Measurements from ENCODE around the gene GPR162. TPM values are rescaled to one million over a fixed set of nuclear protein-coding genes. Genes with fewer than 3 reads are reported as not detected.
A peak's percentile ranks its signal among the peaks of the same experiment; 100 is the strongest.
"Not testable (repeated sequence)": the region's sequence is repeated elsewhere in the genome, so short reads cannot be mapped to it uniquely, and the experiment has no call there.

The GPR162 gene
- total RNA-seq, 2 donors from 2014 or later = 1.3 to 4.3 TPM

DNA sequence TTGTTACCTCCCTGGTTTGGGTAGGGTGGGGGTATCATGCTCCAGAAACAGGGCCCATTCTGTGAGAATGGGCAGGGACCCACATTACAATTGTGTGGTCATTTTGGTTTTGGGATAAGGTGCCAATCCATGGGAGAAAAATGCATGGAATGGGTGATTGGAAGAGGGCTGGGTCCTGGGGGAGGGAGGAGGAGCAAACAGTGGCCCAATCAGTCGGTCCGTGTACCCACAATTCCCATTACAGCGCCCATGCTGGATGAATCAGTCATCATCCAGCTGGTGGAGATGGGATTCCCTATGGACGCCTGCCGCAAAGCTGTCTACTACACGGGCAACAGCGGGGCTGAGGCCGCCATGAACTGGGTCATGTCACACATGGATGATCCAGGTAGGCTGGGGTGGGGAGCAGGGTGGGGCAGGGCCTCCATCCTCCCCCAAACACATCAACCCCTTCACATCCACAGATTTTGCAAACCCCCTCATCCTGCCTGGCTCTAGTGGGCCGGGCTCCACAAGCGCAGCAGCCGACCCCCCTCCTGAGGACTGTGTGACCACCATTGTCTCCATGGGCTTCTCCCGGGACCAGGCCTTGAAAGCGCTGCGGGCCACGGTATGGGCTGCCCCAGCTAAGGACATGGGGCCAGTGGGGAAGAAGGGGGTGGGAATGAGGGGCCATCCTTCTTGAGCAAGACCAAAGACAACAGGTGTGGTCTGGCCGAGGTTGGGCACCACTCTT is 42.1 kb downstream of the GPR162 start:
- DNase-seq = no peak
- intact Hi-C loops (cut with DNase I, micrococcal nuclease) = no loop called here
- ATAC-seq = no peak

DNA sequence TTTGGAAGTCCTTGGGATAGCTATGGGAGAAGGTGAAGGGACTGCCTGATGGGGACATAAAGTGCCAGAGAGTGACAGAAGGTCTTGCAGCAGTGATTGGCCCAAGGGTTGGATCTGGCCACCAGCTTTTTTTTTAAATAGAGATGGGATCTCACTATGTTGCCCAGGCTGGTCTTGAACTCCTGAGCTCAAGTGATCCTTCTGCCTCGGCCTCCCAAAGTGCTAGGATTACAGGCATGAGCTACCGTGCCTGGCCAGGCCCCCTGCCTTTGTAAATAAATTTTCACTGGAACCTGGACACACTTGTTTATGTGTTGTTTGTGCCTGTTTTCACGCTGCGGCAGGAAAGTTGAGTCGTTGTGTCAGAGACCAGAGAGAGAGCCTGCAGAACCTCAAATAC is 43.7 kb downstream of the GPR162 start:
- ATAC-seq; DNase-seq; intact Hi-C loops (cut with DNase I, micrococcal nuclease): not testable (repeated sequence)

DNA sequence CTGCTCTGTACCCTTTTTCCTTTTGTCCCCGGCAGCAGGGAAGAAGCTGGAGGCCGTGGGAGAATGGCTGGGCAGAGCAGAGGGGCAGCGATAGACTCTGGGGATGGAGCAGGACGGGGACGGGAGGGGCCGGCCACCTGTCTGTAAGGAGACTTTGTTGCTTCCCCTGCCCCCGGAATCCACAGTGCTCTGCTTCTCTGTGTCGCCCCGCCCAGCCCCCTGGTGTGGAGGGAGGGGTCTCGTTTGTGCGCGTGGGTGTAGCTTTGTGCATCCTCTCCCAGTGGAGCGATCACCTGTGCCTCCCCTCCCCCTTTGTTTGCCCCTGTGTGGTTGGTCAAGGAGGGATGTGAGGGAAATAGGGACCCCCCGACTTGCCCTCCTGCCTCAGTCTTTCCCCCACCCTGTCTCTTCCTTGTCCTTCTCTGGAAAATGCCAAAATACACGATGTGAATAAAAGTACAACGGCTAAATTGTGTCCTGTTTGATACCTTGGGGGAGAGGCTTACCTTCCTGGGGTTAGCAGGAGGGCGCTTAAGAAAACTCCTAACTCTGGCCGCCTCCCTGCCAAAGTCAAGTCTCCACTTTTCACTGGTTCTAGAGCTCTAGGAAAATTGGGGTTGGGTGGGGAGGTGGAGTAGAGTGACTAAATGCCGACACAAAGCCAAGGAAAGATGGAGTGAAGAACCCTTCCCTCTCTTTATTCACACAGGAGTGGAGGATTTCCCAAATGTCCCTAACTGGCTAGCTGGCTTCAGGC is 44.7 kb downstream of the GPR162 start:
- ATAC-seq (no peak), DNase-seq (peak in 1 of 2 donors; percentile 29)
- intact Hi-C loops (cut with DNase I, micrococcal nuclease) = no loop called here

DNA sequence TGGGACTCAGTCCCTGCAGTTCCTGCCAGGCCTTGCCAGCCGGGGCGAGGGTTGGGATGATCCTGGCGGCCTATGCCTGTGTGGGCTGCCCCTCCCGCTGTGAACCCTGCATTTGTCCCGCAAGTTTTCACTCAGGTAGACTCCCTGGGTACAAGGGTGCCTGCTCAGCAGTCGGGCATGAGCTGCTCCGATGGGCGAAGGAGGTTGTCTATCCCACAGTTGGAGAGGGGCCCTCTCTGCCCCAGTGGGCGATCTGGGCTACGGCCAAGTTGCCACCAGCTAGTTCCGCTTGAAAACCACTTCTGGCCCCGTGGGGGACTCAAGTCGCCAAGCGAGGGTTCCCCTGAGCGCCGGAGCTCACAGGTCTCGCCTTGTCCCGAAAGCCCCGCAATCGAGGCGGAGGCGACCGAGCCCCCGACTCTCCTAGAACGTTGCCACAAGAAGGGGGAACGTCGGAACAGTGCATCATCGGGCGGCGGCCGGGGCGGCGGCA is 45.3 kb downstream of the GPR162 start:
- intact Hi-C loops (cut with DNase I, micrococcal nuclease) = no loop called here
- peak; percentile 10 for ATAC-seq
- no peak for DNase-seq

DNA sequence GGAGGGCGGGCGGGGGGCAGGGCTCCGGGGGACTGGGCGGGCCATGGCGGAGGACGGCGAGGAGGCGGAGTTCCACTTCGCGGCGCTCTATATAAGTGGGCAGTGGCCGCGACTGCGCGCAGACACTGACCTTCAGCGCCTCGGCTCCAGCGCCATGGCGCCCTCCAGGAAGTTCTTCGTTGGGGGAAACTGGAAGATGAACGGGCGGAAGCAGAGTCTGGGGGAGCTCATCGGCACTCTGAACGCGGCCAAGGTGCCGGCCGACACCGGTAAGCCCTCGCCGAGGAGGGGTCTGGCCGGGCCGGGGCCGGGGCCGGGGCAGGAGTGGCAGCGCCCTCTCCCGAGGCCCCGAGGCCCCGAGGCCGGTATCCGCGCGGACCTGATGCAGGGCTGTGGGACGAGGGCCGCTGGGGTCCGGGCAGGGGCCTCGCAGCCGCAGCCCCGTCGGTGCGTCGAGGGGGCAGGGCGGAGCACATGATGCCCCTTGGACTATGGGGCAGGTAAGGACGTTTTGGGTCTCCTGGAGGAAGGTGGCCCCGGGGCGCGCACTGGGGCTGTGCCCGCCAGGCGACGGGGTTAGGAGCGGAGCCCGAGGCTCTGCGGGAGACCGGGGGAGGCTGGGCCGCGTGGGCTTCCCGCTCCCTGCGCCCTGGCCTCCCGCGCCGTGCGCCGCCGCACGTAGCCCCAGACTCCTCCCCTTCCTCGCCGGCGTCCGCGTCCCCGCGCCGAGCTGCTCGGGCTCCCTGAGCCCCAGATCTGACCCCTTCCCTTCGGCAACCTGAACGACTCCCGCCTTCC is 46.0 kb downstream of the GPR162 start, which contains the start of gene TPI1:
TPI1 (plus strand) TSS at position 119 of the 798 bp plus-strand sequence; CDS start at position 155, 36 bp downstream.
- DNase-seq = peak; percentile 87 to 88
- ATAC-seq = peak; percentile 68
- intact Hi-C loops (cut with DNase I, micrococcal nuclease) = no loop called here

DNA sequence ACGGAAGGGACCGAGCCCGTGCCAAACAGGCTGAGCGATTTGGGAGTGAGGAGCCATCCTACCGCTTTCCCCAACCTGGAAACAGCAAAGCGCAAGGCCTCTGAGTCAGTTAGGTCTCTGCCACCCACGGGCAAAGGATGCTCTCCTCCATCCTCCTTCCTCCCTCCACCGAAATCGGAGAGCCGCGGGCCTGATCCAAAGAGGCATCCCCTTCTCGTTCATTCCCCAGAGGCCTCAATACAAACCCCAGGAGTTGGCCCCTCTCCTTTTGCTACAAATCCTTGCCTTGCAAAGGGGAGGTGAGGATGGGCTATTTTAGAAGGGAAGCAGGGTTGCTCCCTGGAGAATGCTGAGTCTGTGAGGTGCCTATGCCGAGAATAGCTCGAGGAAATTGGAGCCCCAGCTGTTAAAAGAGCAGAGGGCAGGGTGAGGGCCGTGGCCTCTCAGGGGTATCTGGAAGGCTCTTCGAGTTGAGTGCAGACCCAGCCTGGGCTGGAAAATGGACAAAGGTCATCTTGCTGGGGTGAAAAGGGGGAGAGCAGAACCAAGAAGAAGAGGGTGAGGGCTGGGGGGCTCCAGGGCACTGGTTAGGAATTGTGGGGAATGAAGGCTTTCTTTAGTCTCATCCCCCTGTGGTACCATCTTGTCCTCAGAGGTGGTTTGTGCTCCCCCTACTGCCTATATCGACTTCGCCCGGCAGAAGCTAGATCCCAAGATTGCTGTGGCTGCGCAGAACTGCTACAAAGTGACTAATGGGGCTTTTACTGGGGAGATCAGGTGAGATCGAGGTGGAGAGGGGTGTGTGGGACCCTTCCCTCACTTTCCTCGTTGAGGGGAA is 46.8 kb downstream of the GPR162 start:
- ATAC-seq (no peak), DNase-seq (no peak)
- intact Hi-C loops (cut with DNase I, micrococcal nuclease) = no loop called here

DNA sequence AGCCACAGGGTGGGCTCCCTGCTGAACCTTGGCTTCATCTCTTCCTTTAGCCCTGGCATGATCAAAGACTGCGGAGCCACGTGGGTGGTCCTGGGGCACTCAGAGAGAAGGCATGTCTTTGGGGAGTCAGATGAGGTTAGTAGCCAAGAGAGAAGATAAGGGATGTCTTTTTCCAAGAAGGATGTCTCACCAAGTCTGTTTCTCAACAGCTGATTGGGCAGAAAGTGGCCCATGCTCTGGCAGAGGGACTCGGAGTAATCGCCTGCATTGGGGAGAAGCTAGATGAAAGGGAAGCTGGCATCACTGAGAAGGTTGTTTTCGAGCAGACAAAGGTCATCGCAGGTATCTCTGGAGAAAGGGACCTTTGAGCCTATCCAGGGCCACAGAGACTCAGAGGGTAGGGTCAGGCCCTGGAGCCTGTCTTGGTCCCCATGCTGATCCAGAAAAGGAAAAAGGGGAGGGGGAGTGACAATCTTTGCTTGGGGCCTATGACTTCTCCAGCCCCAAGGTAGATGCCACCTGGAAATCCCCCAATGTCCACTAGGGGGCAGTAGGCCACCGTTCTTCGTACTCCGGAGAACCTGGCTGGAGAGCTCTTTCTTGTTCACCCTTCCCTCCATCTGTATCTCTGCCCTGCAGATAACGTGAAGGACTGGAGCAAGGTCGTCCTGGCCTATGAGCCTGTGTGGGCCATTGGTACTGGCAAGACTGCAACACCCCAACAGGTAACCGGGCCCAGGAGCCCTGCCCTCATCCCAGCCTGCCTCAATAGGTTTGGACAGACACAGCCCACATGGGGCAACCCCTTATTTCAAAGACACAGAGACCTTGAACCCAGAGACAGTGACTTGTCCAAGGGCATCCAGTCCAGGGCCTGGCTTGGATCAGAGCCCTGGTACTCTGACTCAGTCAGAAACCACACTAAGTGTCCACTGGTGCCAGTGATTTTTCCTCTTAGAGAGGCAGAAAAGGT is 47.7 kb downstream of the GPR162 start:
- intact Hi-C loops (cut with DNase I, micrococcal nuclease) = loop anchor here in 1 of 2 donors (5.0 kb wide), 1 partner anchor 98 kb away; no protein-coding TSS in a partner anchor
- DNase-seq (peak; percentile 71 to 87), ATAC-seq (peak; percentile 10)

DNA sequence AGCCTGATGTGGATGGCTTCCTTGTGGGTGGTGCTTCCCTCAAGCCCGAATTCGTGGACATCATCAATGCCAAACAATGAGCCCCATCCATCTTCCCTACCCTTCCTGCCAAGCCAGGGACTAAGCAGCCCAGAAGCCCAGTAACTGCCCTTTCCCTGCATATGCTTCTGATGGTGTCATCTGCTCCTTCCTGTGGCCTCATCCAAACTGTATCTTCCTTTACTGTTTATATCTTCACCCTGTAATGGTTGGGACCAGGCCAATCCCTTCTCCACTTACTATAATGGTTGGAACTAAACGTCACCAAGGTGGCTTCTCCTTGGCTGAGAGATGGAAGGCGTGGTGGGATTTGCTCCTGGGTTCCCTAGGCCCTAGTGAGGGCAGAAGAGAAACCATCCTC is 48.7 kb downstream of the GPR162 start:
- not testable (repeated sequence) for DNase-seq, ATAC-seq
- intact Hi-C loops (cut with DNase I, micrococcal nuclease) = loop anchor here in 1 of 2 donors (5.0 kb wide), 1 partner anchor 97 kb away; no protein-coding TSS in a partner anchor

DNA sequence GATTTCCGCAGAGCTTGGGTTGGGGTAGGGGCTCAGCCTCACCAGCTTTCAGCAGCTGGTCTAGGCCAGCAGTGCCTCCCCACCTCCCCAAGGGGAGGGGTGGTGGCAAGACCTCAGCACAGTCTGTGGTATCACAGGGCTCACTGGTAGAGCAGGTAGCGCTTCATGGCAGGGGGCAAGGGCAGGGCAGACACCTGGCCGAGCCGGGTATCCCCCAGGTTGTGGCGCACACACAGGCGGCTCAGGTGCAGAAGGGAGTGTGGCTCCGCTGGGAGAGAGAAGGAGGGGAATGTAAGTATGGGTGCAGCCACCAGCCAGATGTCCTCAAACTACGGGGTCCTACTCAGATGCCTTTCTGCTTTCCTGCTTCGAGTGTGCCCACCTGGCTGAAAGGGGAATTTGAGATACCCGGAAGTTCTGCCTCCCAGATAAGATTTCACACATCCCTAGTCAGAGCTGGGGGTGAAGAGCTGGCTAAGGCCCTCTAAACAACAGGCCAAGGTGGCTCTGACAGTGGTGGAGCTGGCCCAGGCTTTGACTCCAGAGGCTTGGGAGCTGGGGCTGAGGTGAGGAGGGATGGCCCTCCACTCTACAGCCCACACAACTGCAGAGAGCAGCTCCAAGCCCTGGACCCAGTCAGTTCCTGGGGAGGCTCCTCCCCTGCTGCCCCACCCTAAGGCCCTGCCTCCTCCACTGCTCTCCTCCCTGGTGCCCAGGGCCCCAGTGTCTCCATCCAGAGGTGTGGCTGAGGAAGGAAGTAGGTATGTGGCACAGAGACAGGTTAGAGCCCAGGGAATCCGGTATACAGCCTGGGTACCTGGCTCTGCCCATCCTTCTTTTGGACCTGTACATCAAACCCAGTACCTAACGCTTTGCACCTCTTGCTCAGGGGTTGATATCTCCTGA is 49.7 kb downstream of the GPR162 start:
- peak; percentile 56 for ATAC-seq
- intact Hi-C loops (cut with DNase I, micrococcal nuclease) = loop anchor here in 1 of 2 donors (5.0 kb wide), 1 partner anchor 96 kb away; no protein-coding TSS in a partner anchor

DNA sequence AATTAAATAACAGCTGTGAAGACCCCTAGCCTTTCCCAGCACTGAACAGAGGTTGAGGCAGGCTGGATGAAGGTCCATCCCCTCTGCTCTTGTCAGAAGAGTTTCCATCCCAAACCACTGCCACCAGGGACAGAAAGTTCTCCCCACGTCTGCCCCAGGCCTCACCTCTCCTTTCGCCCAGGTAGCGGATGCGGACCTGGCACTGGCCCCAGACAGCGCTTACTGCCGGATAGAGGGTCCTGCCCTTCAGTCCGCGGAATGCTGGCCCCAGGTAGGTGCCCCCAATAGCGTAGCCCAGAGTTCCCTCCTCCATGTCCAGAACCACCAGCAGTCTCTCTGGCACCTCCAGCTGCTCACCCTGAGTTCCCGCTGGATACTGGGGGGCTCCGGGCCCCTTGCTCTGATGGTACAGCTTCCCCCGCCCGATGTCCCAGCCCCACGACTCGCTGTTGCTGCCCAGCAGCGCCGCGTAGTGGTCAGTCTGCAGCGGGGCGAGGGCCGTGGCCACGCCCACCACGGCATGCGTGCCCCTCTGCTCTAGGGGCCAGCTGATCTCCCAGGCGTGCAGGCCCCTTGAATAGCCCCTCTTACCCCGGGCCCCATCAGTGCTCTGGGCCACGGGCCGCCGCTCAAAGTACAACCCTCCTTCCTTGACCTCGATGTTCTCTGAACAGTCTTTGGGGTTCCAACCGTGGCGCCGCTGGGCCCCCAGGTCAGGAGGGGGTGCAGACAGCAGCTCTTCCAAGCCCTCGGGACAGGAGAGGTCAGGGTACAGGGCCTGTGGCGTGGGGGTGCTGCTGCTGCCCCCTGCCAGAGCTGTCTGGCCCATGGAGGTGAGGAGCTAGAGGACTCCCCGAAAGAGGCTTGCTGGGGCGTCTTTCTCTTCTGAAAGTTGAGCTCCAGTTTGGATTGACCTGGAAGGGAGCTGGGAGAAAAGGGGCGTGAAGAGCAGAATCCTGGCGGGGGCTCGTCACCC is 50.7 kb downstream of the GPR162 start:
- DNase-seq = peak; percentile 78 to 91
- ATAC-seq = peak; percentile 64
- intact Hi-C loops (cut with DNase I, micrococcal nuclease) = loop anchor here in 1 of 2 donors (5.0 kb wide), 1 partner anchor 95 kb away; no protein-coding TSS in a partner anchor

More for the DNA sequence above, 49.7 kb downstream of the GPR162 start:
- peak; percentile 76 to 90 for DNase-seq

DNA sequence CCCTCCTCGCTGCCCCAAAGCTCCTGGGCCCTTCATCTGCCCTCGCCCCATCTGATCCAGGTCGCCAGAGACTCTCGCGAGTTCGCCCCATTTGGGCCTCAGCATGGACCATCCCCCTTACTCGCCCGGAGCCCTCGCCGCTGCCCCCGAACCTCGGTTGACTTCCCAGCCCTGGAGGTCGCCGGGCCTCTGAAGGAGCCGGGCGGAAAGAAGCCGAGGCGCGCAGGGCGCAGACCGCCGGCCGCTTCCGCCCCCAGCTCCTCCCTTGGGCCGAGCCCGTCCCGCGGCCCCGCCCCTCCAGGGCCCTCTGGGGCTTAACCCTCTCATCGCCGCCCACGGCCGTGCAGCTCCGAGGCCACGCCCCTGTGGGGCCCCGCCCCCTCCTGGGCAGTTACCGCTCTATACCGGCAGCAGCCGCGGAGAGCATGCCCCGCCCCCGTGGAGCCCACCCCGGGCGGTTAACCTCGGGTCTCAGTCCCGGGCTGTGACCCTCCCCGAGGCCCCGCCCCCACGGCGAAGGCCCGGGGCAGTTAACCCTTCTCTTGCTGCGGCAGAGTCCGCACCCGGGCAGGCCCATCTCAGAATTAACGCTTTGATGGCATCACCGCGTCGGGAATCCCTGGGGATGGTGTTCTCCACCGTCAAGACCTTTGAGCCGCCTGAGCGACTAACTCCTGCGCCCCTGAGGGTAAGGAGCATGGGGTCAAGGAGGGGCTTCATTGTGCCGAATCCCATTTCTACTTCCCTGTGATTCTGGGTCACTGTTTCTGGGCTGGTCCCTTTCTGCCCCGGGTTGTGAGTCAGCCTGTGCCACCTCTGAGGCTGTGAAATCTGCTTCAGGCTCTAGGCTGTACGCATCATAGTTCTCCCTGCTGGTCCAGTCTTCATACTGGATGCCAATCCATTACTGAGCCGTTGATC is 51.7 kb downstream of the GPR162 start, which contains the start of gene SPSB2:
SPSB2 (minus strand) TSS at position 210 of the 921 bp plus-strand sequence. CDS start 402 bp downstream, outside the sequence.
- ATAC-seq (peak; percentile 79), DNase-seq (peak; percentile 98 to 100)
- intact Hi-C loops (cut with DNase I, micrococcal nuclease) = loop anchor here in 1 of 2 donors (5.0 kb wide), 1 partner anchor 94 kb away; no protein-coding TSS in a partner anchor

DNA sequence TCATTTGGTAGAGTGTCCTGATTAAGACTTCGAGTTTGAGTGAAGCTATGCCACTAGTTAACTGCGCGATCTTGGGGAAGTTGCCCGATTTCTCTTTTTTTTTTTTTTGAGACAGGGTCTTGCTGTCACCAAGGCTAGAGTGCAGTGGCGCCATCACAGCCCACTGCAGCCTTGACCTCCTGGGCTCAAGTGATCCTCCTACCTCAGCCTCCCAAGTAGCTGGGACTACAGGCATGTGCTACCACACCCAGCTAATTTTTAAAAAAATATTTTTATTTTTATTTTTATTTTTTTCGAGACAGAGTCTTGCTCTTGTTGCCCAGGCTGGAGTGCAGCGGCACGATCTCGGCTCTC is 52.4 kb downstream of the GPR162 start:
- intact Hi-C loops (cut with DNase I, micrococcal nuclease) = loop anchor here in 1 of 2 donors (5.0 kb wide), 1 partner anchor 93 kb away; no protein-coding TSS in a partner anchor
- ATAC-seq, DNase-seq: not testable (repeated sequence)

Measured in left colon (tissue), 2 donors.